Tibial nerve (tissue), 4 donors: Measurements from ENCODE around the gene CHCHD1.

Experiments
- EP300 ChIP-seq, 2 donors: sonication (generic); formaldehyde crosslinking; IDR thresholded peaks; one replicate each; pipeline ENCODE4 v1.6.1; 2017; ENCODE audit warnings: antibody characterized with exemption in 2 of 2, mild to moderate bottlenecking in 1 of 2
- POLR2A ChIP-seq, 2 donors: fragments of 450-650 bp; IDR thresholded peaks; one replicate each; pipeline ENCODE4 v1.6.1; 2017; ENCODE audit warnings: antibody characterized with exemption in 2 of 2, mild to moderate bottlenecking in 2 of 2, moderate library complexity in 2 of 2
- TF ChIP-seq, protein P1 (sequence below), 5 experiments: fragments of 200-600 bp in 3 of 5; fragments of 450-650 bp in 2 of 5; sonication (generic) in 3 of 5; IDR thresholded peaks; one replicate each; pipeline ENCODE4 v1.5.1; 2016 to 2019; ENCODE audit warnings: antibody characterized with exemption in 5 of 5, mild to moderate bottlenecking in 3 of 5, moderate library complexity in 2 of 5

DNA sequence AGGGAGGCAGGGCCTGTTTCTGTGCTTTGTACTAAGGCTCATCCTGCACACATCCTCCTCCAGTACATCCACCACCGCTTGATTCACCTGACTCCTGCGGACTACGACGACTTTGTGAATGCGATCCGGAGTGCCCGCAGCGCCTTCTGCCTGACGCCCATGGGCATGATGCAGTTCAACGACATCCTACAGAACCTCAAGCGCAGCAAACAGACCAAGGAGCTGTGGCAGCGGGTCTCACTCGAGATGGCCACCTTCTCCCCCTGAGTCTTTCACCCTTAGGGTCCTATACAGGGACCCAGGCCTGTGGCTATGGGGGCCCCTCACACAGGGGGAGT, 19.4 kb downstream of the CHCHD1 start:
- TF ChIP-seq, protein P1, sequence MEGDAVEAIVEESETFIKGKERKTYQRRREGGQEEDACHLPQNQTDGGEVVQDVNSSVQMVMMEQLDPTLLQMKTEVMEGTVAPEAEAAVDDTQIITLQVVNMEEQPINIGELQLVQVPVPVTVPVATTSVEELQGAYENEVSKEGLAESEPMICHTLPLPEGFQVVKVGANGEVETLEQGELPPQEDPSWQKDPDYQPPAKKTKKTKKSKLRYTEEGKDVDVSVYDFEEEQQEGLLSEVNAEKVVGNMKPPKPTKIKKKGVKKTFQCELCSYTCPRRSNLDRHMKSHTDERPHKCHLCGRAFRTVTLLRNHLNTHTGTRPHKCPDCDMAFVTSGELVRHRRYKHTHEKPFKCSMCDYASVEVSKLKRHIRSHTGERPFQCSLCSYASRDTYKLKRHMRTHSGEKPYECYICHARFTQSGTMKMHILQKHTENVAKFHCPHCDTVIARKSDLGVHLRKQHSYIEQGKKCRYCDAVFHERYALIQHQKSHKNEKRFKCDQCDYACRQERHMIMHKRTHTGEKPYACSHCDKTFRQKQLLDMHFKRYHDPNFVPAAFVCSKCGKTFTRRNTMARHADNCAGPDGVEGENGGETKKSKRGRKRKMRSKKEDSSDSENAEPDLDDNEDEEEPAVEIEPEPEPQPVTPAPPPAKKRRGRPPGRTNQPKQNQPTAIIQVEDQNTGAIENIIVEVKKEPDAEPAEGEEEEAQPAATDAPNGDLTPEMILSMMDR (IDR thresholded peaks at IDR 0.05), result no peak
- TF ChIP-seq POLR2A (IDR thresholded peaks at IDR 0.05) (no peak), EP300 (IDR thresholded peaks at IDR 0.05) (no peak)
